DMS53 treated with DMSO at 0.1 percent for 48 hours (cell line): ENCODE data around the gene NOXO1.
"Not testable (repeated sequence)": the region's sequence is repeated elsewhere in the genome, so short reads cannot be mapped to it uniquely, and the experiment has no call there.

ENCODE experiments used
- DNase-seq: peaks from one replicate; lab custom pipeline; 2025; ENCODE audit not compliant: unreplicated experiment; lab: John Stamatoyannopoulos, UW

NOXO1 gene

DNA sequence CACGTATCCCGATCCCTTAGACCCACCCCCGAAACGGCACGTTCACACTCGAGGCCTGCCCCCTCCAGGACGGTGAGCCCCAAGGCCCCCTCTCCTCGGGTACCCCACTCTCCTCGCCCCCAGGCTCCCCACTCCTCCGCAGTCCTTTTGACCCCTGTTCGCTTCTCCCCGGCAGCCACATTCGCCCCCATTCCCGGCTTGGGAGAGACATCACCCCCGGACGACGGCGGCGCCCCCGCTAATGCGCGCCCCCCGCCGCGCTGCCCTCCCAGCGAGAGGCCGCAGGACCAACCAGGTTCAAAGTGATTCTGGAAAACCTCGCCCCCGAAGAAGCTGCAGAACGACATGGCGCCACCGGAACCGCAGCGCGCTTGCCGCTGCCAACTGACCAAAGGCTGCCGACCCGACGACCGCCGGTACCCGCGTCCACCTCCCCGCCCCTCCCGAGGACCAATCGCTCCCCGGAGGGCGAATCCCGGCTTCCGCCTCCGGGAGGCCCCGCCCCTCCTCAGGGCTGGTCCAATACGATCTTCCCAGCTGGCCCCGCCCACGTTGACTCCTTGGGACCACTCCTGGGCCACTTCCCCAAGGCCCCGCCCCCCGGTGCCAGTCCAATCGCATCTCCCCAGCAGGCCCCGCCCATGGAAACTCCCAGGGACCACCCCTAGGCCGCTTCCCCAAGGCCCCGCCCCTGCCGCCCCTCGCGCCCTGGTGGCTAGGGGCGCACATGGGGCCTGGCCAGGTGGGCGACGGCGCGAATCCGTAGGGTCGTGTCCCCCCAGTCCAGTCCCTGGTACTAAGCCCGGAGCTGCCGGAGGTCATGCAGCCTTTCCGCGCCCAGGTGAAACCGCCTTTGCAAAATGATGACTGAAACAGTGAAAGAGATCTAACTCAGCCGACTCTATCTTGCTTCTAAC lies 38.2 kb downstream of the NOXO1 start, which contains the start of gene MSRB1:
Gene MSRB1, minus strand, starts transcription at position 390 of the 917 bp plus-strand sequence. Its CDS starts 43 bp downstream, at position 347.
- DNase-seq, result peak; percentile 94

GRCh38 chr16:1942047-1942809 lies 39.0 kb downstream of the NOXO1 start:
- no peak for DNase-seq

DNA sequence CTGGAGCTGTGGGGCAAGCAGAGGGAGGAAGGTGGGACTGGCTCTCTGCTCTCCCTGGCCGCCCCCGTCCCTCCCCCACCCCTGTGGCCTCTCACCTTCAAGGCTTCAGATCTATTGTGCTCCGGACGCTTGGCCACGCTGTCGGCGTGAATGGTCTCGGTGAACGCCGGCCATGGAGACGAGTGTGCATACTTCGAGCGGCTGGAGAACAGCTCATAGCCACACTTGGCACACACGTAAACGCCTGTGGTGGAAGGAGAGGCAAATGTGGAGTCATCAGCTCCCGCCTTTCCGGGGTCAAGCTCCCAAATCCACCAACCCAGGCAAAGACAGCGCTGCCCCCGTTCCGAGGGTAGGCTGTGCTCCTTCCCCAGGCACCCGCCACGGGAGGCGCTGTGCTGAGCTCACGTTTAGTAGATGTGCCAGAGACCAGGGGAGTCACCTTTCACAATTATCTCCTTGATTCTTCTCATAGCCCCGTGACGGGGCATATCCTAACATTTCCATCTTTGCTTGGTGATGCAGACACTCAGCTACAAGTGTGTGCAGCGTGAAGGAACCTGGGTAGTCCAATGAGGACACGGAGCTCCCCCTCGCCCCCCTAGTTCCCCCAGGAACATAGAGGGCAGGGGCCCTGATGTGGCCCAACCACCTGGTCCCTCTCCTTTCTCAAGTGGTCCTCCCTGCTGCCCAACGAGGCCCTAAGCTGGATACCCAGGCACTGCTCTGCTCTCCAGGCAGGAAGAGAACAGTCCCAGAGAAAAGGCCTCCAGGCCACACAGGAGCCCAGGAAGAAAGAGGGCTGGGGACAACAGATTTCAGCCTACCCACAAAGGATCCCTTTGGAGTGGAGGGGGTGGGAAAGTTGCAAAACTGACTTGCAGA lies 39.9 kb downstream of the NOXO1 start:
- peak; percentile 50 for DNase-seq

DNA sequence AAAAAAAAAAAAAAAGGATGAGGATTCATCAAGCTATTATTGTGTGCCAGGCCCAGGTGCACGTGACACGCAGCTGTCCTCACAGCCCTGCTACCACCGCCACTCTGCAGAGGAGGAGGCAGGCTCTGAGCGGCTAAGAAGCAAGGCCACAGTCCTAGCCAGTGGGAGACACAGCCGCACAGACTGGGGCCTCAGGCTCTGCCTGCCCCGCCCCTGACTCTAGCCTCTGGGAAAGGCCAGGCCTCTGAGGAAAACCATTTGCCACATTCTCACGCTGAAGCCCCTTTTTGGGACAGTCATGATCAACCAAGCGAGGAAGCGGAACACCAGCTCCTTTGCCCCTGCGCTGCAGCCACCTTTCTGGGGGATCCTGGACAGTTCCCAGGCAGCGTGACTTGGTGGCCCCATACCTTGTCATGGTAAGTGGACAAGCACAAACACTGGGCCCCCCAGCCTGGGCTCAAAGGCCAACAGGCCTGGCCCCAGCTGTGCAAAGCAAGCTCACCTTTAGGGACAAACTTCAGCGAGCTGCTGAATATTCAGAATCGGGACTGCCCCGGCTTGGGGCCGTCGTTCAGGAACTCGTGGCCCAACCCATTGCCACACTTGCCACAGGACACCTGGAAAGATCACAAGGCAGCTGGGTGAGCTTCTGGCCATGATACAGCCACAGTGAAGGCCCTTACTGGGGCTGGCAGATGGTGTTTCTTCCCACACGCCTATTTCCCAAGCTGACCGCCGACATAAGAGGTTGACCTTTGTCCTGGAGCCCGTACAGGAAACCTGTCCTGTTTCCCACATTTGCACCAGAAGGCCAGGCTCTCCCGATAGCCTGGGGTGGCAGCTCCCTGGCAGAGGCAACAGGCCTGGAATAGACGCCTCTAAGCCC lies 40.8 kb downstream of the NOXO1 start:
- peak; percentile 61 for DNase-seq

DNA sequence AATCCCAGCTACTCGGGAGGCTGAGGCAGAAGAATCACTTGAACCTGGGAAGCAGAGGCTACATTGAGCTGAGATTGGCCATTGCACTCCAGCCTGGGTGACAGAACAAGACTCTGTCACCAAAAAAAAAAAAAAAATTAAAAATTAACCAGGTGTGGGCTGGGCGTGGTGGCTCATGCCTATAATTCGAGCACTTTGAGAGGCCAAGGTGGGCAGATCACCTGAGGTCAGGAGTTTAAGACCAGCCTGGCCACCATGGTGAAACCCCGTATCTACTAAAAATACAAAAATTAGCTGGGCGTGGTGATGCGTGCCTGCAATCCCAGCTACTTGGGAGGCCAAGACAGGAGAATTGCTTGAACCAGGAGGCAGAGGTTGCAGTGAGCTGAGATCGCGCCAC lies 41.4 kb downstream of the NOXO1 start:
- not testable (repeated sequence) for DNase-seq

- no peak for DNase-seq
These were observed 42.4 kb downstream of the NOXO1 start for GRCh38 chr16:1938910-1939309.

DNA sequence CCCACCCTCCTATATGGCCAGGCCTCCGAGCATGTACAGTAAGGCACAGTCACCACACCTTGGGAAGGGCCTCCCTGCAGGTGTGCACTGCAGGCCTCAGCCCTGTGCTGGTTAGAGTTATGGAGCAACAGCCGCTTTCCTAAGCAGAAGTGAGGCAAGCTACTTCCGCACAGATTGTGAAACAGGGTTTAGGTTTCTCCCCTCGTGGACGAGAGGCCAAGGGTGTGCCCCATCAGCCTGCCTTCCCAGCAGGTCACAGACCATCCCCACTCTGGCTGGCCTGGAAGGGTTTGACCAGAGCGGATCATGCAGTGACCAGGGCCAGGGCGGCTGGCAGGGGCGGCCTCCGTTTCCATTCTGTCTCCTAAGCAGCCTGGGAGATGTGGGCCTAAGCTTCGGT lies 43.0 kb downstream of the NOXO1 start:
- DNase-seq, result no peak

DNA sequence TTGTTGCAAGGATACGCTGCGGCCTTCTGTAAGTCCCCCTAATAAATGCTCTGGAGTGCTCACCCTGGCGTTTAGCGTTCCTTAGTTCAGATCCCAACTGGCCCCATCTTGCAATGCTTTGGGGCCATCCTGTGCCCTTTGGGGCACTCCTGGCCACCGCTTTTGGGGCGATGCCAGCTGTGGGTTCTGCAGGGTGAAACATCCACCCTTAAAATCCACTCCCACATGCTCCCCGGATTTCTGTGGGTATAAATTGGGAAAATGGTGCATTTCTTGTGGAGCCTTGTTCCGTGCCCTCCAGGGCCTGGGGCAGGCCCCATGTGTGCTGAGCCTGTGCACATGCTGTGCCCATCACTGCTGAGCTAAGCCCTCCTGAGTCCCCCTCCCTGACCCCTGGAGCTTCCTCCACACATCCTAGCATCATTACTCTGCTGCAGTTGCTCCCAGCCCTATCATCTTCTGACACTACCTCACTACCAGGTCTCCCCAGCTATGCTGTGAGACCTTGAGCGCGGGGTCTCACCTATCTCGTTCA lies 44.3 kb downstream of the NOXO1 start:
- no peak for DNase-seq

DNA sequence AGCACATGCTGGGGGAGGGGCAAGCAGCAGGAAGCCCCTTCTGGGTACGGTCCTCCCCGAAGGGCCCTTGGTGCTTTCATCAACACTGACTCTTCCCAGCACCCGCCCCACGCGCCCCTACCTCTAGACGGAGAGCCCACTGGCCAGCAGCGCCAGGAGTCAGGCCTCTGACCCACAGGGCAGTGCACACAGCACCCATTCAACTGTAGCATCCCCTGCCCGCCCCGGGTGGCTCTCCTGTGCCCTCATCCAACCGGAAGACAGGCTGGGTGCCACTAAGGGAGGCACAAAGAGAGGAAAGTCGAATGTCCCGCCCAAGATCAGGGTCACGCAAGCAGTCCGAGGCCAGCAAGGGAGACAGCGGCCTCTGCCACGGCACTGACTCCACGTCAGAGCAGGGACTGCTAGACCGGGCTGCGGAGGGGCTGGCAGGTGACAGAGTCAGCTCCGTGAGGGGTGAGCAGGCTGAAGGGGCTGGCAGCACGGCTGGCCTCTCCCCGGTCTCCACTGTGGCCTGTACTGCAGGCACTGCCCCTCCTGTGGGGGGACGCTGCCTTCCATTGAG lies 48.1 kb downstream of the NOXO1 start:
- DNase-seq, result no peak

DNA sequence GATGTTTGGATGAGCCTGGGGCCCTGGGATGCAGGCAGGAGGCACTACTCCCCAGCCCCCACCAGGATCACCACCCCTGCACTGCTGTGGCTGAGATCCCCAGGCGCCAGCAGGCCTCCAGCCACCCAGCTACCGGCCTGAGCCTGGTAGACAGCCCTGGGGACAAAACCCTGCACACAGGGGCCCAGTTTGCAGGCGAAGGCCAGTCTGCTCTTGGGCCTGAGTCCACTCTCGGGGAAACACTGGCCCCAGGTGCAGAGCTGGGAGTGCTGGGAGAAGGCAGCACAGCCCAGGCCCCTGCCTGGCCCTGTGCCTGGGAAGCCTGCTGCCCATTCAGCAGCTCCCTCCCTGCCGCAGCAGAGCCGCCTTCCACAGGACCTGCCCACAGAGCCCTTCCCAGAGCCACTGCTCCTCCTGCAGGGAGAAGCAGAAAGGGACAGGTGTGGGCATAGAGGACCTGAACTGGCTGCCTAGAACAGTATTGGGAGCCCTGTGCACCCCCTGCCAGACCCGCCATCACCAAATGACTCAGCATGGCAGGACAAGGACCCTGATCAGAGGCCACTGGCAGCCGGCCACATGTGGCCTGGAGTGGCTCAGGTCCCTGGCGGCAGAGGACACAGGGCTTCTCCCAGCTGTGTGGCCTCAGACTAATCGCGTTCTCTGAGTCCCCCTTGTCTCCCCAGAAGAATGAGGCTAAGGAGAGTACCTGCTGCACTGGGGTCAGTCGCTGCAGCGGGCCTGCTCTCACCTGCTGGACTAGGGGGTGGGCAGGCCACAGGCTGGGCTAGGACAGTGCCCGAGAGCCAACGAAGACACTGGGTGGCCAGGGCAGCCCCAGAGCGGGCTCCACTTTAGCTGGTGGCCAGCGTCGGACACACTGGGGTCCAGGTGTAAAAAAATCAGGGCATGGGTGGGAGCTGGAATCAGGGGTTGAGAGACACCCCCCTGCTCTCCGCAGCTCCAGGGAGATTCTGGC lies 48.9 kb downstream of the NOXO1 start:
- DNase-seq, result peak; percentile 24

DNA sequence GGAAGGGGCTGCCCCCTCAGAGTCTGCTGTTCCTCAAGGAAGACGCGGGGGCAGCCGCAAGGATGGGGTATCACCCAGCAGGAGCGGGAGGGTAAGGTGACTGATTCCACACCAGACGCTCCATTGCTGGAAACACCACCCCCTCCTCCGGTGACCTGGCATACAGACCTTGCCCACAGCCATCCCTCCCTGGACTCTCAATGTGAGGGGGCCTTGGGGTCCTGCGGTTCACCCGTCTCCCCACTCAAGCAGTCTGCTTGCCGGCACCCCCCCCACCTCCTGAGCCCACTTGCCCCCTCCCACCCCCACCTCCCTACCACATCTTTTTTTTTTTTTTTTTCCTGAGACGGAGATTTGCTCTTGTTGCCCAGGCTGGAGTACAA lies 50.9 kb downstream of the NOXO1 start:
- DNase-seq, result no peak

DNA sequence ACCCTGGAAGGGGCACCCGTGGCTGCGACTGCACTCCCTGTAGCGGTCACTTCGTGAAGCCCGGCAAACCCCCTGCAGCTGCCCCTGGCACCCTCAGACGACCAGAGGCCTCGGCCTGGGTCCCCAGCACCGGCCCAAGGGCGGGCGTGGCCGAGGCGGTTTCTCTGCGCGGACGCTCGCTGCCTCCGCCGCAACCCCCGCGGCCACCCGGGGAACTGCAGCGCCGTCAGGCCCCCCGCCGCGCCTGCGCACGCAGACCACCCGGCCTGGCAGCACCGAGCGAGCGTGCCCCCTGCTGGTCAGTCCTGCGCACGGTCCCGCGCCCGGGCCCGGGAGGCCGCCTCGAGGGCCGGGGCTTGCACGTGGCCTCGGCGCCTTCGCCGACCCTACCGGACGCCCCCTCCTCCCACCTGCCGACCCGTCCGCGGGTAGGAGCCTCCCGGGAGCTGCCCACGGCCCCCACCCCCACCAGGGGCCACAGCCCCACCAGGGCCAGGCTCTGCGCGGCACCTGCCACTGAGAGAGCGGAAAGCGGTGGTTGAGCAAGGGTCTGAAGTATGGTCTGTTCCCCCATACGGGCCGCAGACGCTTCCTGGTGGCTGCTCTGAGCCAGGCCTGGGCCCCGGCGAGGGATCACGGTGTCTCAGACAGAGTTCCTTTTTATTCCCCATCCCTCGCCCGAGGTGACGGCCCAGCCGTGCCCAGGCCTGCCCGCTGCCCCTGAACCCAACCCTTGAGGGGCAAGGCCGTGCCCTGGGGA lies 51.5 kb downstream of the NOXO1 start:
- peak; percentile 44 for DNase-seq

- peak; percentile 23 for DNase-seq
These were observed 52.2 kb downstream of the NOXO1 start for GRCh38 chr16:1929105-1929504.
